GM19193 (cell line): Measurements from ENCODE around the gene U2SURP.

Source experiments
- POLR2A ChIP-seq: IDR thresholded peaks from 4 replicates; pipeline ENCODE4 v1.6.1; 2011; ENCODE audit not compliant: insufficient read depth, insufficient read length; ENCODE audit errors: extremely low read depth

Gene U2SURP

DNA sequence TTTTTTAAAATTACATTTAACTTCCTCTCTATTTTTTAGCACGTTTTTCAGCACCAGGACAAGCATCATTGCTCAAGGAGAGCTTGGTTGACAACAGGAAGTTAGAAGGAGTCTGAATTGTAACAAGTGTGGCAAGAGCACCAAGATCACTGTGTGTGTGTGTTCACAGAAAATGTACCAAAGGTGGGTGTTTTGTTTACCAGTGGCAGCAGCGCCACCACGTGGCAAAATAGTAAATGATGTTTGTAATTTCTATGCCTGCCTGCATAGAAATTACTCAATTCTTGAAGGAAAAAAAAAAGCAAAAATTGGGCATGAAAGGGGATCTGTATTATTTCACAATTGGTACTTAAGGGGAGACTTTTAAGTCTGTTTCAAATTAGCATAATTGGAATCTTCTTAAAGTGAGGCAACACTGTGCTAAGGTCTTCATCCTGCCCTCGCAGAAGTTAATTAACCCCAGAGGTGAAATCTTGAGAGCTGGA lies 7.4 kb upstream of the U2SURP start:
- TF ChIP-seq POLR2A: no peak

DNA sequence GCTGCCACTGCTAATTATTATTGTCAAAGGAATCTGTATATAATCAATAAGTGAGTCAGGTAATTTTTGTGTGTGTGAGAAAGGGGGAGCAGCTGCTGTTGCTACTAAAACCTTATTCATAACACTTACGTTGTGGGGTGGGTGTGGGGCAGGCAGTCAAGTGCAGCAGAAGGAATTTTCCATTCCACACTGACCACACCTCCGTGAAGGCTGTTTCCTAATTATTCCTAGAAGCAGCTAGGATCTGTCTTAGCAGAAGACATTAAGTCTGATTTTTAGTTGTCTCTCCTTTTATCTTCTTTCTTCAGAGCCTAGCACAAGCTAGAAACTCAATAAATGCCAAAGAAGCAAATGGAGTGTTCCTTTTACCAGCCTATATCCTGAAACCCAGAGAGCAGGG lies 4.0 kb upstream of the U2SURP start:
- TF ChIP-seq POLR2A: no peak

DNA sequence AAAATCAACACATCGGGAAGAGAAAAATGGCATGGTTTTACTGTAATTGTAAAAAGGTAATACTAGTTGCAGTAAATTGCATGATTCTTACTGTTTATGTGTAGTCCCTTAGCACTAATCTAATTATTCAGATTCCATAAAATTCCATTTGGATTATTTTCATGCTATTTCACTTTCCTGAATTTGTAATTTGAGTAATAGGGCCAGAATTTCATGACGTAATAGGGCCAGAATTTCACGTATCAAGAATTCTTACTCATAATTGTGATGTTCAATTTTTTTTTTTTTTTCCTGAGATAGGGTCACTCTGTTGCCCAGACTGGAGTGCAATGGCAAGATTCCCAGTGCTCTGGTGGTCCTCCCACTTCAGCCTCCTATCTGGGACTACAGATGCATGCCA lies 2.9 kb upstream of the U2SURP start:
- no peak for TF ChIP-seq POLR2A

GRCh38 chr3:142999881-143000280 lies 1.5 kb upstream of the U2SURP start:
- TF ChIP-seq POLR2A: no peak

GRCh38 chr3:143000528-143000927 lies 842 bp upstream of the U2SURP start:
- no peak for TF ChIP-seq POLR2A

DNA sequence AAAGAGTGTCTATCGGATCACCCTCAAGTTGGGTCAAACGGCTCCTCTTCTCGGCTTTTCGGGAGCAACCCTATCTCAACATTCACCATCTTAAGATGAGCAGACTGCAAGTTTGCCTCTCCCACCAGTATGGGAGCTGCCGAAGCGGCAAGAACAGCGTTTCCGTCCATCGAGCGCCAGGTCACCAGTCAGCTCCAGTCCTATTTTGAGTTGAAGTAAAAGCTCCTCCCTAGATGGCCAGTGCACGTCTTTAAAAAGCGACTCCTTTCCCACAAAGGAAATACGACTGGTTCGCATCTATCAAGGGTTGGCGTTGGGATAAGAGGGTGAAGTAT lies 369 bp upstream of the U2SURP start:
- no peak for TF ChIP-seq POLR2A

DNA sequence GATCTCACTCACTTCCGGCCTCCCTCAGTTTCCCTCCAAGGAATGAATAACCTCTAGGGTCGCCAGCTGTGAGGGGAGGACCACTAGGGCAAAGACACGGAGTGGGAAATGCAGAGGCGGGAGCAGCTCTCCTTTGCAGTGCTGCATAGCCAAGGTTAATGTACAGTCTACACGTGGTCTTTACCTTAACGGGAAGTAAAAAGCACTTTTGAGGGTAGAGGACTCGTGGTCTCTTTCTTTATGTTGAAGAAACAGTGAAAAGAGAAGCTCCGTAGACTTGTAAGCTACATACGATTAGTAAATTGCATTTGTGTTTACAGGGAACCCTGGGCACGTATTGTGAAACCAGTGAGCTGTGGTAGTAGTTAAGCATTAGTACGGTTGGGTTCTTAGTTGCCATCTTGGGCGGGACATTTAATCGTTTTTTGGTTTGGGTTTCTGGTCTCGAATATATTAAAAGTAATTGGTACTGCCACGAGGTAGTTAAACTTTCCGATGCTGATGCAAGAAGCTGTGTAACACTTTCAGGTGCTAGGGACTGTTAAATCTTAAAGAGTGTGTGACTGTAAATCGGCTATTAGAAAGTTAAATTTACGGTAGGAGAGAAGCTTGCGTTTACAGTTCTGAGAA lies 828 bp downstream of the U2SURP start:
- TF ChIP-seq POLR2A: no peak

DNA sequence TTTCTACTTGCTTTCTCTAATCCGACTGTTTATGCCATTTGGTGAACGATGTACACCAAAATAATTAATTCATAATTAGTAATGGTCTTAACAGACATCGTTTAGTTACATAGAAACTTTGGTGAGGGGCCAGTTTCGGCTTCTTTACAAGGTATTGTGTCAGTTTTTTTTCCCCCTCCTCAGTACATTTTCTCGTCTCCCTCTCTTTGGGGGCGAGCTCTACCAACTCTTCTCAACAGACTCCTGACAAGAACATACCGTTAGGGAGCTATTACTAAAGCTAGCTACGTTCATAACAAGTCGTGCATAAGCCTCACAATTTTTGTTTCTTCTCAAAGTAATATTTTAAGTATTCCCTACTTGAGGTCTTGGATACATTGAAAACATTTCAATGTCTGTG lies 1.4 kb downstream of the U2SURP start:
- no peak for TF ChIP-seq POLR2A

- no peak for TF ChIP-seq POLR2A
These were observed 3.5 kb downstream of the U2SURP start for GRCh38 chr3:143004823-143005222.

GRCh38 chr3:143010024-143010423 lies 8.7 kb downstream of the U2SURP start:
- TF ChIP-seq POLR2A: no peak

- no peak for TF ChIP-seq POLR2A
These were observed 10.3 kb downstream of the U2SURP start for GRCh38 chr3:143011705-143012104.

DNA sequence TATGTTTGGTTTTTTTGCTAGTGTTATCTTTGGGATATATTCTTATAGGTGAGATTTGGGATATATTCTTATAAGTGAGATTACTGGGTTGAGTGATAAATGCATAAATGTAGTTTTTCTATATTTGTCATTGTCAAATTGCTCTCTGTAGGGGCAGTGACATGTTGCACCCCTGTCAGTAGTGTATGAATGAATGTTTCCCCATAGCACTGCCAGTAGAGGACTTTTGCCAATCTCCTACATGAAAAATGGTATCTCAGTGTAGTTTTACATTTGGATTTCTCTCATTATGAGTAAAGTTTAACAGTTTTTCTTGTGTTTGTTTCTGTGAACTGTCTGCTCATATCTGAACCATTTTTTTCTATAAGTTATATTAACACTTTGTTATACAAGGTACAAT lies 13.6 kb downstream of the U2SURP start:
- TF ChIP-seq POLR2A: no peak

DNA sequence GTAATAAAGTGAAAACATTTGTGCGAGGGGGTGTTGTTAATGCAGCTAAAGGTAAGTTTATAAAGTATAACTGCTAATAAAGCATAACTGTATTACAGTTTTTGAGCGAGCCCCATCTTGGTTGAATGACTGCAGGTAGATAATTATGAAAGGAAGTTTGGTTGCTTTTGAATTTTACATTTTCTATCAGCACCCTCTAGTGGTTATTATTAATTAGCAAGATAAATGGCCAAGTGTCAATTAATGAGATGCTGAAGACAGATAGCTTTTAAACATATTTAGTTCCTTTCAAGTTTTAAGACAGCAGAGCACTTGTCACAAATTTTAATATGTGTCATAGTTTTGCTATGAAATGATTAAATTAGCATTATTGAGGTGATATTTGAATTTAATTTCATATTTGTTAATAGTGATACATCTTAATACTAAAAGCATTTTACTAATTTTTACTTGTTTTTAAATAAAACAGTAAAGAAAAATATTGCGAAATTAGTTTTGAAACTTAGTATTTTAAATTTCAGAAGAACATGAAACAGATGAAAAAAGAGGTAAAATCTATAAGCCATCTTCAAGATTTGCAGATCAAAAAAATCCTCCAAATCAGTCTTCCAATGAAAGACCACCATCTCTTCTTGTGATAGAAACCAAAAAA lies 15.1 kb downstream of the U2SURP start:
- TF ChIP-seq POLR2A: no peak

GRCh38 chr3:143024351-143024960 lies 23.1 kb downstream of the U2SURP start:
- TF ChIP-seq POLR2A: no peak

- TF ChIP-seq POLR2A: no peak
These were observed 30.0 kb downstream of the U2SURP start for GRCh38 chr3:143031327-143031726.

GRCh38 chr3:143035466-143036211 lies 34.3 kb downstream of the U2SURP start:
- TF ChIP-seq POLR2A: no peak

DNA sequence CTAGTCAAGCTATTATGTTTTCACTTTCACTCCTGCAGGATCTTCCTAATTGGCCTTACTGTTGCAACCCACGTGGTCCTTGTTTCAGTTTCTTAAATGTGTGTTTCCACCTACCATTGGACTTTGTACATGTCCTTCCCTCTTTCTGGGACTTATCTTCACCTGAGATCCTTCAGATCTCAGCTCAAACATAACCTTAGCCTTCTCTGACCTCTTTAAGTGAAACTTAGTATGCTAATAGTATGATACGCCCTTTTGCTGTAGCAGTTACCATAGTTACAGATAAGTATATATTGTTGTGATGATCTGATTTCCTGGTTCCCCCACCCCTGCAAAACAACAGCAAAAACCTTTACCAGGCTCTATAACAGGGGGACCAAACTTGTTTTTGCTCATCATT lies 35.2 kb downstream of the U2SURP start:
- no peak for TF ChIP-seq POLR2A

DNA sequence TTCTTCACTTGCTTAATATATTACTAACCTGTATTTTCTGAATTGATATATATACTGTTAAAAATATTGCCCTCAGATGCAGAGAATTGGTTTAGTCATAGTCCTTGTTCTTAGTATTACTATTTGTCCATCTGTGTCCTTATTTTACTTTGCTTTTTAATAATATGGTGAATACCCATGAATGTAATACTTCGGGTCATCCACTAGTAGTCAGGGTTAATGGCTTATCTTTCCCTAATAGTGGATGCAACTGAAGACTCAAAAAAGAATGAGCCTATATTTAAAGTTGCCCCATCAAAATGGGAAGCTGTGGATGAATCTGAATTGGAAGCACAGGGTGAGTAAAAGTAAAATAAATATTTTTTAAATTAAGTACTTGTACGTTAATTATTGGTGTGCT lies 36.5 kb downstream of the U2SURP start:
- TF ChIP-seq POLR2A: no peak
